Right lobe of liver (tissue), 4 donors: ENCODE results near the gene GRB2.

ENCODE experiments used
- CTCF ChIP-seq, 4 donors: fragments of 200-600 bp in 3 of 4; fragments of 450-650 bp in 1 of 4; IDR thresholded peaks; one replicate each; pipeline versions ENCODE4 v1.5.1 to v1.8.0; 2016 to 2022; ENCODE audit warnings: antibody characterized with exemption in 4 of 4, mild to moderate bottlenecking in 2 of 4
- POLR2A ChIP-seq: fragments of 450-650 bp; IDR thresholded peaks from one replicate; pipeline ENCODE4 v1.6.1; 2017; ENCODE audit warnings: antibody characterized with exemption, mild to moderate bottlenecking
- donor health status: DM: no; HTN: no; CAD: no.
- donor health status: DM: no; HTN: no; CAD: no.
- donor health status: DM: no; HTN: yes; CAD: no.

GRCh38 chr17:75396796-75397195 lies 8.7 kb downstream of the GRB2 start:
- no peak for TF ChIP-seq CTCF (IDR thresholded peaks at IDR 0.05)
- TF ChIP-seq POLR2A, result no peak
